Vagina (tissue), 2 donors: ENCODE measurements around the gene ZNF428. TPM values are rescaled to one million over a fixed set of nuclear protein-coding genes. Genes with fewer than 3 reads are reported as not detected.

Source experiments
- DNase-seq, 2 donors: peaks; one replicate each; pipeline ENCODE4 v3.0.0-alpha.2; 2017; ENCODE audit errors: extremely low spot score in 2 of 2
- H3K27ac ChIP-seq: fragments of 200-600 bp; sonication (generic); one replicate; pipeline ENCODE4 v1.5.1; 2019
- H3K27me3 ChIP-seq: fragments of 200-600 bp; sonication (generic); one replicate; pipeline ENCODE4 v1.5.1; 2019
- H3K36me3 ChIP-seq, 2 donors: fragments of 200-600 bp; sonication (generic); one replicate each; pipeline ENCODE4 v1.5.1; 2017 to 2019
- H3K4me1 ChIP-seq: fragments of 200-600 bp; sonication (generic); one replicate; pipeline ENCODE4 v1.5.1; 2019
- H3K4me3 ChIP-seq, 2 donors: fragments of 200-600 bp; sonication (generic); 1 replicate in 1 of 2; 2 replicates in 1 of 2; pipeline ENCODE4 v1.5.1; 2016 to 2019
- H3K9me3 ChIP-seq: fragments of 200-600 bp; sonication (generic); one replicate; pipeline ENCODE4 v1.5.1; 2019
- POLR2A ChIP-seq, 2 donors: fragments of 450-650 bp; IDR thresholded peaks; one replicate each; pipeline ENCODE4 v1.6.1; 2017; ENCODE audit warnings: antibody characterized with exemption in 2 of 2, mild to moderate bottlenecking in 2 of 2, moderate library complexity in 2 of 2
- POLR2AphosphoS5 ChIP-seq, 2 donors: sonication (generic); formaldehyde crosslinking; IDR thresholded peaks; one replicate each; pipeline ENCODE4 v1.9.0; 2017; ENCODE audit warnings: antibody characterized with exemption in 2 of 2, mild to moderate bottlenecking in 2 of 2, low read depth in 1 of 2; ENCODE audit not compliant: insufficient read depth in 1 of 2
- intact Hi-C: fragments of 100-400 bp; cut with DNase I; formaldehyde crosslinking; loops from one replicate; pipeline ENCODE4 v1.15.1; 2023
- total RNA-seq: library from RNA; depleted of rRNA; stranded (reverse); fragments of >200 nt; gene quantifications from one replicate; pipeline ENCODE4 v1.2.3, GENCODE V29; 2016
- TF ChIP-seq, protein P1 (sequence below), 3 experiments: fragments of 450-650 bp in 2 of 3; fragments of 200-600 bp in 1 of 3; sonication (generic) in 1 of 3; IDR thresholded peaks; one replicate each; pipeline ENCODE4 v1.5.1; 2017 to 2019; ENCODE audit warnings: antibody characterized with exemption in 3 of 3, mild to moderate bottlenecking in 2 of 3, moderate library complexity in 2 of 3

The ZNF428 gene
- total RNA-seq, 1 donor from 2014 or later: 30.9 TPM

DNA sequence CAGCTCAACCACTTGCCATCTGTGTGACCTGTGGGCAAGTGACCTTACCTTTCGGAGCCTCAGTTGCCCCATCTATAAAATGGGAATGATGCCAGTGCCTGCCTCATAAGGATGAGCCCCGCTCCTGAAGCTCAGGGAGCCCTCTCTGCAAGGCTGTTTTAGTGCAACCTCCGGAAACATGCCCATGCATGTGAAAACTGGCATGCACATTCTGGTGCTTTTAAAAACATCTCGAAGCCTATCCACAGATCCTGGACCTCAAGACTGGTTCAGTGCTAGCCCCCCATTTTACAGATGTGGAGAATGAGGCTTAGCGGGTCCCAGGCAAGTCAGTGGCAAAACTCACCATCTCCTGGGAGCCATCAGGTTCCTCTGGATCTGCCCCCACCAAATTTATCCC, 14.6 kb upstream of the ZNF428 start:
- H3K27me3 ChIP-seq: no peaks in the 10 kb centered on the region
- no peak overlapping the region for H3K4me3 ChIP-seq
- intact Hi-C loops: no loop called here
- TF ChIP-seq, protein P1, sequence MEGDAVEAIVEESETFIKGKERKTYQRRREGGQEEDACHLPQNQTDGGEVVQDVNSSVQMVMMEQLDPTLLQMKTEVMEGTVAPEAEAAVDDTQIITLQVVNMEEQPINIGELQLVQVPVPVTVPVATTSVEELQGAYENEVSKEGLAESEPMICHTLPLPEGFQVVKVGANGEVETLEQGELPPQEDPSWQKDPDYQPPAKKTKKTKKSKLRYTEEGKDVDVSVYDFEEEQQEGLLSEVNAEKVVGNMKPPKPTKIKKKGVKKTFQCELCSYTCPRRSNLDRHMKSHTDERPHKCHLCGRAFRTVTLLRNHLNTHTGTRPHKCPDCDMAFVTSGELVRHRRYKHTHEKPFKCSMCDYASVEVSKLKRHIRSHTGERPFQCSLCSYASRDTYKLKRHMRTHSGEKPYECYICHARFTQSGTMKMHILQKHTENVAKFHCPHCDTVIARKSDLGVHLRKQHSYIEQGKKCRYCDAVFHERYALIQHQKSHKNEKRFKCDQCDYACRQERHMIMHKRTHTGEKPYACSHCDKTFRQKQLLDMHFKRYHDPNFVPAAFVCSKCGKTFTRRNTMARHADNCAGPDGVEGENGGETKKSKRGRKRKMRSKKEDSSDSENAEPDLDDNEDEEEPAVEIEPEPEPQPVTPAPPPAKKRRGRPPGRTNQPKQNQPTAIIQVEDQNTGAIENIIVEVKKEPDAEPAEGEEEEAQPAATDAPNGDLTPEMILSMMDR (IDR thresholded peaks at IDR 0.05): no peak
- TF ChIP-seq POLR2A (IDR thresholded peaks at IDR 0.05) (no peak), POLR2AphosphoS5 (IDR thresholded peaks at IDR 0.05; ENCODE audit: insufficient read depth in 1 of 2, low read depth in 1 of 2) (no peak)
- DNase-seq: no peak
- no peaks in the 10 kb centered on the region for H3K36me3 ChIP-seq
- H3K27ac ChIP-seq: no peak overlapping the region
- no peaks in the 10 kb centered on the region for H3K9me3 ChIP-seq
- peaks cover 14% of the 10 kb centered on the region for H3K4me1 ChIP-seq

DNA sequence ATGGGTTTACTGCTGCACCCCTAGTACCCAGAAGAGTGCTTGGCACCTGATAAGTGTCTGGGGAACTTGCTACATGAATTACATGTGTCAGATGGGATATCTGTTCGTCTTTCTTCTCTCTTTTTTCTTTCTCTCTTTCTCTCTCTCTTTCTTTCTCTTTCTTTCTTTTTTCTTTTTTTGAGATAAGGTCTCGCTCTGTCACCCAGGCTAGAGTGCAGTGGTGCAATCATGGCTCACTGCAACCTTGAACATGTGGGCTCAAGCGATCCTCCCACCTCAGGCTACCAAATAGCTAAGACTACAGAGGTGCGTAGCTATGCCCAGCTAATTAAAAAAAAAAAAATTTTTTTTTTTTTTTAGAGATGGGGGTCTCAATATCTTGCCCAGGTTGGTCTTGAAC, 14.1 kb upstream of the ZNF428 start:
- H3K36me3 ChIP-seq: no peaks in the 10 kb centered on the region
- intact Hi-C loops: no loop called here
- no peaks in the 10 kb centered on the region for H3K9me3 ChIP-seq
- no peak overlapping the region for H3K4me3 ChIP-seq
- H3K4me1 ChIP-seq: peaks cover 14% of the 10 kb centered on the region
- DNase-seq: no peak
- no peak for TF ChIP-seq POLR2AphosphoS5 (IDR thresholded peaks at IDR 0.05; ENCODE audit: insufficient read depth in 1 of 2, low read depth in 1 of 2)
- TF ChIP-seq, protein P1 (IDR thresholded peaks at IDR 0.05): no peak
- H3K27ac ChIP-seq: no peak overlapping the region
- H3K27me3 ChIP-seq: no peaks in the 10 kb centered on the region

DNA sequence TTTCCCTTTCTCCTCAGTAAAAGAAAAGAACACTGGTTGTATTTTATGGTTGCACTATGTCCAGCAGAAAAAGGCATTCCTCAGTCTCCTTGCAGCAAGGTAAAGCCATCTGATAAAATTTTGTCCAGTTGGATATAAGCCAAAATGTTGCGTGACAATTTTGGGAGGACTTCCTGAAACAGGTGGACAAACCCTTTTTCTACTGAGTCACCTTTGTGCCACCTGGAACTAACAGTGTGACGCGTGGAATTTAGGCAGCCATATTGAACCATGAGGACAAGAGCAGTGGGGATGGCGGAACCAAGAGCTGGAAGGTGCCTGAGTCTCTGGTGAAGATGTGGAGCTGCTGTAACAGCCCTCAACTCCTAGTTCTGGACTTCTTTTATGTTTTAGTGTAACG, 12.1 kb upstream of the ZNF428 start:
- Histone ChIP-seq H3K27ac (no peak overlapping the region), H3K9me3 (no peaks in the 10 kb centered on the region), H3K4me3 (no peak overlapping the region), H3K36me3 (no peaks in the 10 kb centered on the region), H3K4me1 (peaks cover 14% of the 10 kb centered on the region), H3K27me3 (no peaks in the 10 kb centered on the region)
- no peak for DNase-seq
- TF ChIP-seq, protein P1 (IDR thresholded peaks at IDR 0.05): no peak
- no peak for TF ChIP-seq POLR2AphosphoS5 (IDR thresholded peaks at IDR 0.05; ENCODE audit: insufficient read depth in 1 of 2, low read depth in 1 of 2)
- TF ChIP-seq POLR2A (IDR thresholded peaks at IDR 0.05): no peak
- intact Hi-C loops: no loop called here

DNA sequence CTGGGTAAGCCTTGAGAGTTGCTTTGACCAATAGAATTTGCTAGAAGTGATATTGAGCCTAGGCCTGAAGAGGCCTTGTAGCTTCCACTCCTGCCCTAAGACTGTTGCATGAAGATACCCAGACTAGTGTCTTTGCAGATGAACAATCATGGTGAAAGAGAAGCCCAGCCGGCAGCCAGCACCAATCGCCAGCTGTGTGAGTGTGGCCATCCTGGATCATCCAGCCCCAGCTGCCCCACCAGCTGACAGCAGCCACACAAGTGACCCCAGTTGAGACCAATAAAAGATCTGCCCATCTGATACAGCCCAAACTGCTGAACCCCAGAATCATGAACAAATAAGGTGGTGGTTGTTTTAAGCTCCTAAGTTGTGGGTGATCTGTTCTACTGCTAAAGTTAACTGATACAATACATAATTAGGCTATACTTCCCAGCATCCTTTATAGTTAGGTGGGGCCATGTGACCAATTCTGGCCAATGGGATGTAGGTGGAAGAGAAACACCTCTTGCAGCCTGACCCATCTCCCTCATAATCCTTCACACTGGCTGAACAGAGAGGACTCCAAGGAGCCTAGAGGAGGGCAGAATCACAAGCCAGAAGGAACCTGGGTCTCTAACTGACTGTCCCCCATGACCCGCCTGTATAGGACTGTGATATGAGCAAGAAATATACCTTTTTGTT, 9.4 kb upstream of the ZNF428 start:
- H3K27ac ChIP-seq: no peak overlapping the region
- no peak overlapping the region for H3K4me3 ChIP-seq
- no peaks in the 10 kb centered on the region for H3K36me3 ChIP-seq
- TF ChIP-seq, protein P1 (IDR thresholded peaks at IDR 0.05): no peak
- TF ChIP-seq POLR2AphosphoS5 (IDR thresholded peaks at IDR 0.05; ENCODE audit: insufficient read depth in 1 of 2, low read depth in 1 of 2) (no peak), POLR2A (IDR thresholded peaks at IDR 0.05) (no peak)
- DNase-seq: no peak
- no peaks in the 10 kb centered on the region for H3K4me1 ChIP-seq
- H3K27me3 ChIP-seq: no peaks in the 10 kb centered on the region
- intact Hi-C loops: no loop called here
- H3K9me3 ChIP-seq: no peaks in the 10 kb centered on the region

DNA sequence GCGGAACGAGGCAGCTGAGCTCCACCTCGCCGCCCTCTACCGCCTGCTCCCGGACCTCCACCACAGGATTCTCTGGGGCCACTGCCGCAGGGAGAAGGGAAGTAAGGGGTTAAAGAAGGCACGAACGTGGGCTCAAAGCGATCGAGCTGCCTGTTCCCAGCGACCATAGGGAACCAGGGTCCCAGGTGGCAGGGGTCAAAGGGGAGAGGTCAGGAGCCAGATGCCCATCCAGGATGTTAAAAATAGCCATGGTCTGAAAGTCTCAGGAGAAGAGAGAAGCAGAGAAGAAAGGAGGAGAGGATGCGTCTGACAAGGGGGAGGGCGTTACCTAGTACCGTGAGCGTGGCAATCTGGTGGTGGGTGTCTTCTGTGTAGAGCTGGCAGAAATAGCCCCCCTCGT, 7.4 kb upstream of the ZNF428 start:
- intact Hi-C loops: no loop called here

More for the DNA sequence above, 7.4 kb upstream of the ZNF428 start:
- Histone ChIP-seq H3K4me3 (no peak overlapping the region), H3K9me3 (no peaks in the 10 kb centered on the region), H3K4me1 (no peaks in the 10 kb centered on the region), H3K36me3 (no peaks in the 10 kb centered on the region), H3K27ac (no peak overlapping the region), H3K27me3 (no peaks in the 10 kb centered on the region)
- DNase-seq: no peak
- TF ChIP-seq POLR2AphosphoS5 (IDR thresholded peaks at IDR 0.05; ENCODE audit: insufficient read depth in 1 of 2, low read depth in 1 of 2): no peak
- TF ChIP-seq, protein P1 (IDR thresholded peaks at IDR 0.05): no peak
- TF ChIP-seq POLR2A (IDR thresholded peaks at IDR 0.05): no peak
